Heart left ventricle (tissue), 13 donors: Measurements from ENCODE around the gene CELSR1.

ENCODE experiments used
- POLR2A ChIP-seq, 2 donors: fragments of 450-650 bp; IDR thresholded peaks; one replicate each; pipeline ENCODE4 v1.6.1; 2017; ENCODE audit warnings: antibody characterized with exemption in 2 of 2, mild to moderate bottlenecking in 2 of 2, moderate library complexity in 2 of 2
- TF ChIP-seq, protein P1 (sequence below), 12 donors: fragments of 200-600 bp; sonication (generic) in 4 of 12; IDR thresholded peaks; one replicate each; pipeline versions ENCODE4 v1.5.0 to v1.8.0; 2018 to 2022; ENCODE audit warnings: antibody characterized with exemption in 12 of 12, mild to moderate bottlenecking in 5 of 12
- donor health status: ischemic (EF 13 %, LVEDD 7.1; RV severe dilation, severe dysfunction).
- donor health status: DM: no; HTN: yes; CAD: no.
- donor health status: DM: no; HTN: no; CAD: no.
- donor health status: ischemic (EF 25% LVEDD 6.9; RV normal size, moderate dysfunction).
- donor health status: ischemic (EF 25% LVEDD 5.7; RV mildly dilated, moderate dysfunction).
- donor health status: ischemic (EF 35%, LVEDD 5.7; RV mildly dilated, moderate dysfunction).
- donor health status: nonischemic (EF 11% LVEDD 7.7; RV severe dilation, severe dysfunction).
- donor health status: DM: yes; HTN: yes; CAD: no.
- donor health status: PGD.
- donor health status: ischemic (EF 29% LVEDD 5.4; RV normal size, mild dysfunction).
- donor health status: nonischemic (EF 23%, LVEDD 6.1; RV moderate dilation, normal function).

- TF ChIP-seq, protein P1, sequence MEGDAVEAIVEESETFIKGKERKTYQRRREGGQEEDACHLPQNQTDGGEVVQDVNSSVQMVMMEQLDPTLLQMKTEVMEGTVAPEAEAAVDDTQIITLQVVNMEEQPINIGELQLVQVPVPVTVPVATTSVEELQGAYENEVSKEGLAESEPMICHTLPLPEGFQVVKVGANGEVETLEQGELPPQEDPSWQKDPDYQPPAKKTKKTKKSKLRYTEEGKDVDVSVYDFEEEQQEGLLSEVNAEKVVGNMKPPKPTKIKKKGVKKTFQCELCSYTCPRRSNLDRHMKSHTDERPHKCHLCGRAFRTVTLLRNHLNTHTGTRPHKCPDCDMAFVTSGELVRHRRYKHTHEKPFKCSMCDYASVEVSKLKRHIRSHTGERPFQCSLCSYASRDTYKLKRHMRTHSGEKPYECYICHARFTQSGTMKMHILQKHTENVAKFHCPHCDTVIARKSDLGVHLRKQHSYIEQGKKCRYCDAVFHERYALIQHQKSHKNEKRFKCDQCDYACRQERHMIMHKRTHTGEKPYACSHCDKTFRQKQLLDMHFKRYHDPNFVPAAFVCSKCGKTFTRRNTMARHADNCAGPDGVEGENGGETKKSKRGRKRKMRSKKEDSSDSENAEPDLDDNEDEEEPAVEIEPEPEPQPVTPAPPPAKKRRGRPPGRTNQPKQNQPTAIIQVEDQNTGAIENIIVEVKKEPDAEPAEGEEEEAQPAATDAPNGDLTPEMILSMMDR (IDR thresholded peaks at IDR 0.05) = no peak
- no peak for TF ChIP-seq POLR2A (IDR thresholded peaks at IDR 0.05)
These were observed 4.1 kb upstream of the CELSR1 start for GRCh38 chr22:46541536-46541935.
